HG02943 (cell line): Measurements from ENCODE around the gene ZNF33B.
"Not testable (repeated sequence)": the region's sequence is repeated elsewhere in the genome, so short reads cannot be mapped to it uniquely, and the experiment has no call there.

Source experiments
- ATAC-seq: cut with Tn5 transposase; IDR thresholded peaks from one replicate; pipeline ENCODE4 v1.9.1; 2021; ENCODE audit warnings: mild to moderate bottlenecking, low read depth, moderate library complexity; ENCODE audit not compliant: unreplicated experiment

The ZNF33B gene

GRCh38 chr10:42618424-42618823 is 19.9 kb downstream of the ZNF33B start:
- ATAC-seq = no peak

DNA sequence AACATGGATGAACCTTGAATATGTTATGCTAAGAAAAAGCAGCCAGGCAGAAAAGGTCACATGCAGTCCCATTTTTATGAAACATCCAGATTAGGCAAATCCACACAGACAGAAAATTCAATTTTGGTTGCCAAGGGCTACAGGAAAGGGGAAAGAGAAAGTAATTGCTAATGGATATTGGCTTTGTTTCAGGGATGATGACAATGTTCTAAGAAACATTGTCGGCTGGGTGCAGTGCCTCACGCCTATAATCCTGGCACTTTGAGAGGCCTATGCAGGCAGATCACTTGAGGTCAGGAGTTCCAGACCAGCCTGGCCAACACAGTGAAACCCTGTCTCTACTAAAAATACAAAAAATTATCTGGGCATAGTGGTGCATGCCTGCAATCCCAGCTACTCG is 23.0 kb downstream of the ZNF33B start:
- no peak for ATAC-seq

DNA sequence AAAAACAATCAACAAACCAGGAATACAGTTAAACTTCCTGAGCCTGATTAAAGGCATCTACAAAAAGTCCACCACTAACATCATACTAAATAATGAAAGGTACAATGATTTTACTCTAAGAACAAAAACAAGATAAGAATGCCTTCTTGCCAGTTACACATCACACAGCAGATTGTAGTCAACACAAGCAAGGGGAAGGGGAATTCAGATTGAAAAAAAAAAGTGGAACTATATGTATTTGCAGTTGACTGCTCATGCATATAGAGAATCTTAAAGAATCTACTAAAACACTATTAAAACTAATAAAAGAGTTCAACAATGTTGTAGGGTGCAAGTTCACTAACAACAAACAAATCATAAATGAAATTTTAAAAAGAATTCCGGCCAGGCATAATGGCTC is 28.5 kb downstream of the ZNF33B start:
- ATAC-seq = no peak

DNA sequence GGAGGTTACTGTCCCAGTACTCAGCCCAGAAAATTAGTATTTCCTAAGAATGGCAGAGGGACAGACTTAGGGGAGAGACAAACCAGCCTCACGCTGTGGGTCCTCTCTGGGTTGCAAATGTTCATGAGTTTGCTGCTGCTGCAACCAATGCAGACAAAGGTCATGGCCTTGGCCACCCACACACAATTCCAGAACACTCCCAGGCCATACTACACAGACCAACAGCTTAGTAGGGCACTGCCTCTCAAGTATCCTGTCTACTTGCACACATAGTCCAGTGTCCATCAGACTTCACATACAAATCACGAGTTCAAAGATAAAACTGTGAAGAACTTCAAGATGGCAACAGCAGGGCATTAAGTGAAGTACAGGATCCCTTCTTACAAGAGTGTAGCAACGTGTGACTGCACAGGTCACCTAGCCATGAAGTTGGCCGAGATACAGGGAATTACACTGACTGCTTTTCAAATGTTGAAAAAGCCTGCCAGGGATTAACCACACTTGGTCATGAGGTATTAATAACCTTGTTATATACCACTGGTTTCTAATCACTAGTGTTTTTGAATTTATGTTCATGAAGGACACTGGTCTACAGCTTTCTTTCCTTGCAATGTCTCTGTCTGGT is 40.0 kb downstream of the ZNF33B start:
- no peak for ATAC-seq

GRCh38 chr10:42596196-42596595 is 42.2 kb downstream of the ZNF33B start:
- ATAC-seq = no peak

GRCh38 chr10:42594246-42594650 is 44.1 kb downstream of the ZNF33B start:
- ATAC-seq = no peak

- ATAC-seq = no peak
Measured at GRCh38 chr10:42593284-42593683, 45.1 kb downstream of the ZNF33B start.

DNA sequence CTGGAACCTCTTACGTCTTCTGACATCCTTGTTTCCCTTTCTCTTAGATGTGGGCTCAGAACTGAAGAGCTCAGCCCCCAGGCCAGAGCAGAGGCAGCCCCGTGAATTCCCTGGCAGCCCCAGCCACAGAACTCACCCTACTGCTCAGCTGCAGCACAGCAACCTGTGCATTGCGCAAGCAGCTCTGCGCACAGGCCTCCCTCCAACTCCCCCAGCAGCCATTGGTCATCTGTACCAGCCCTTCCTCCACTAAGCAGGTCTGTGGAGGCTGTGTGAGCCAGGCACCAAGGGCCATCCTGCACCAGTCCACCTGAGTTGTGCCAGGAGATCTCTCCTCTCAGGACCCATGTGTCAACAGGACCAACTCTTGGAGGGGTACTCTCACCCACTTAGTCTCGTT is 54.5 kb downstream of the ZNF33B start:
- ATAC-seq = no peak

GRCh38 chr10:42578019-42578418 is 60.4 kb downstream of the ZNF33B start:
- no peak for ATAC-seq

DNA sequence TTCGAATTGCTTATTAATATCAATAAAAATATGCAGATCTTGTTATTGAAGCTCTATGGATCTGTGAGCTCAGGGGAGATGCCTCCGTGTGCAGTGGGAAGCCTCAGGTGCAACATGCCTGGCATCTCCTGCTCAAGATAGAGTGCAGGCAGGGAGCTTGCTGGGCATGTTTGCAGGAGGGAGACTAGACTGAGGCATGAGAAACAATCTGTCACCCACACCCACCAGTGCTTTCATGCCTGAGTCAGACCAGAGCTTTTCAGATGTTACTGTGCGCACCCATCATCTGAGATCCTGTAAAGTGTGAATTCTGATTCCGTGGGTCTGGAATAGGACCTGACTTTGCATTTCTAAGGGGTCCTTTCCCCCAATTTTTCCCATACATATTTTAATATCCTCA is 62.0 kb downstream of the ZNF33B start:
- no peak for ATAC-seq

DNA sequence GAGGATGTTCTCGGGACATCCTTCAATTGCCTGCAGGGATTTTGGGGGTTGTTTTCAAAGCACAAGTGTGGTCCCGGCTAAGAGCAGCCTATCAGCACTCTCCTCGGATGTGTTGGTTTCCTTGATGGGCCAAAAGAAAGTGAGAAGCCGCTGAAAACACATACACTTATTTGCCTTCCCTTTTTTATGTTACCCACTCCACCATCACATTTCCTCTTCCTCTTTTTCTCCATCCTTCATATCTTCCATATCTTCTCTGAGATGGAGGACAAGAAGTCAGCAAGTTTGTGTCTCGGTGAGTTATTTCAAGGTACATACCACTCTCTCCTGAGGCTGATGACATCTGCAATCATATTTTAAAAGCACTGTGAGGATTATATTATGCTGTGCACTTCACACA is 64.0 kb downstream of the ZNF33B start:
- no peak for ATAC-seq

DNA sequence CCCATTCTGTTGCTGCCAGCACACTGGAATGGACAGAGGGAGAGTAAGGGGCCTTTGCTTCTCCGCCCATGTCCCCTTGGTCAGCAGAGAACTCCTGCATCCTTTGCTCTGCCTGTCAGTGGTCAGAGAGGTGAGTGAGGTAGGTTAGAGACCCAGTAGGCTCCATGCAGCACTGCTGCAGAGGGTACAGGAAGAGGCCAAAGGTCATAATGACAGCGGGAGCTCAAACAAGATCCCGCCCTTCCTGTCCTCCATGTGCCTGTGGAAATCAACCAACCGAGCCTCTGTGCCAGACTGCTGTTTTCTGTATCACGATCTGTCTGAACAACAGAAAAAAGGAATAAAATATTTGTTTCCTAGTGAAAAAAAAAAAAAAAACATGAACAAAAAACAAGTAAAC is 81.4 kb downstream of the ZNF33B start:
- no peak for ATAC-seq

- ATAC-seq = not testable (repeated sequence)
Measured at GRCh38 chr10:42553576-42553975, 84.8 kb downstream of the ZNF33B start.

- peak; percentile 30 for ATAC-seq
Measured at GRCh38 chr10:42553064-42553407, 85.3 kb downstream of the ZNF33B start.

- ATAC-seq = peak; percentile 95
Measured at GRCh38 chr10:42552188-42553063, 85.9 kb downstream of the ZNF33B start.

DNA sequence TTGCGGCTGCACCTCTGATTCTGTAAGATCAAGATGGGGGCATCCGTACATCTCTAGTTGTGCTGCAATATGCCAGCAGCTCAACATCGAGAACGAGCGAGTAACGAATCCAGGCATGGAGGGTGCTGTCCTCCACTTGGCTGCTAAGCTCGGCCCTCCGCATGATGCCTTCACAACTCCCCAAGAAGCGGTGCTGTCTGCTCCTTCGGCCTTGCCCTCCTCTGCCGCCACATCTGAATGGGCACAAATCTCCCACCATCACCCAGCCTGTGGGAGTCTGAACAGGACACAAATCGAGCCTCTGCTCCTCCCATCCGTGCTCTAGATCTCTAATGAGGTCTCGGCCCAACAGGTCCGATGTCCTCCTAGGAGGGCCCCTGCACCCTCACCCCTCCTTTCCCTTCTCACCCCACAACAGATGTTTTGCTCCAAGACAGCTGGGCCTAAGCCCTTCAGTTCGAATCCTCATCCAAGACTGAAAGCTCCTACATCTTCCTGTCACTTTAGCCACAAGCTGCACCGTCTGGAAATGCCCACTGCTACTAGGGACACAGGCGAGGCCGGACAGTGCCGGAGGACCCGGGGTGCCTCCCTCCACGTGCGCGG is 86.7 kb downstream of the ZNF33B start:
- ATAC-seq = no peak

DNA sequence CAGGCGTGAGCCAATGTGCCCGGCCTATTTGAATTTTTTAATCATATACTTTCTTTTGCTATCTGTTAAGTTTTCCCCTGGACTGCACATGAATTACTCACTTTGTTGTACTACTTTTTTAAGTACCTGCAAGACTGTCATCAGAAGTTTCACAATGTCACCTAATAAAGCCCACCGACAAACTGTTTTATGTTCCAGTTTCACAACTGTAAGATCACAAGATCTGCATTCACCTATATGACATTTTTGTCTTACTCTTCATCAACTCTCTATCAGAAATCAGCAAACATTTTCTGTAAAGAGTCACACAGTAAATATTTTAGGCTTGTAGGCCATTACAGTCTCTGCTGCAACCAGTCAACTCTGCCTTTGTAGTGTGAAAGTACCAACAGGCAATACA is 88.5 kb downstream of the ZNF33B start:
- no peak for ATAC-seq

GRCh38 chr10:42548254-42548653 is 90.1 kb downstream of the ZNF33B start:
- ATAC-seq = no peak

GRCh38 chr10:42544945-42545344 is 93.4 kb downstream of the ZNF33B start:
- no peak for ATAC-seq

- no peak for ATAC-seq
Measured at GRCh38 chr10:42543840-42544372, 94.5 kb downstream of the ZNF33B start.
